Measurements from ENCODE around the gene CREBBP. TPM values are rescaled to one million over a fixed set of nuclear protein-coding genes. Genes with fewer than 3 reads are reported as not detected.

CREBBP gene
- total and polyA plus RNA-seq, 2 experiments from 2014 or later, result 24.4 to 33.8 TPM

DNA sequence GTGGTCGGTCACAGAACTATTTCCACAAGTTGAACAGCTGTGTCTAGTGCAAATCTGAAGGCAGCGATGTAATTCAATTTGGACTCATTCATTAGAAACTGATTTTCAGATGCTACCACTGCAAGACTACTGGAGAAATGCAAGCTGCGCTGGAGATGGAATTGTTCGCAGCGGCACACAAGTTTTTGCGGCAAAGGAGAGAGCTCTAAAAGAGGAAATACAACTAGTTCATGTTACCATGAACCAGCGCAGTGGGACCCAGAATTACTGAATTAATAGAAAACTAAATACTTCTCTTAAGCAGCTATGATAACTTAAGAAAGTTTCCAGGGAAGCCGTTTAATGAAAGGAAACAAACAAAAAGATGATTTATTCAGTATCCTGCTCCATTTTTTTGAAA, 1.9 kb downstream of the CREBBP start:
- peak overlapping the region; percentile 93 for H3K4me3 ChIP-seq
- H3K4me1 ChIP-seq (ENCODE audit: low read depth), result peaks cover 45% of the 10 kb centered on the region
- TF ChIP-seq, protein P1, sequence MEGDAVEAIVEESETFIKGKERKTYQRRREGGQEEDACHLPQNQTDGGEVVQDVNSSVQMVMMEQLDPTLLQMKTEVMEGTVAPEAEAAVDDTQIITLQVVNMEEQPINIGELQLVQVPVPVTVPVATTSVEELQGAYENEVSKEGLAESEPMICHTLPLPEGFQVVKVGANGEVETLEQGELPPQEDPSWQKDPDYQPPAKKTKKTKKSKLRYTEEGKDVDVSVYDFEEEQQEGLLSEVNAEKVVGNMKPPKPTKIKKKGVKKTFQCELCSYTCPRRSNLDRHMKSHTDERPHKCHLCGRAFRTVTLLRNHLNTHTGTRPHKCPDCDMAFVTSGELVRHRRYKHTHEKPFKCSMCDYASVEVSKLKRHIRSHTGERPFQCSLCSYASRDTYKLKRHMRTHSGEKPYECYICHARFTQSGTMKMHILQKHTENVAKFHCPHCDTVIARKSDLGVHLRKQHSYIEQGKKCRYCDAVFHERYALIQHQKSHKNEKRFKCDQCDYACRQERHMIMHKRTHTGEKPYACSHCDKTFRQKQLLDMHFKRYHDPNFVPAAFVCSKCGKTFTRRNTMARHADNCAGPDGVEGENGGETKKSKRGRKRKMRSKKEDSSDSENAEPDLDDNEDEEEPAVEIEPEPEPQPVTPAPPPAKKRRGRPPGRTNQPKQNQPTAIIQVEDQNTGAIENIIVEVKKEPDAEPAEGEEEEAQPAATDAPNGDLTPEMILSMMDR (IDR thresholded peaks at IDR 0.05; ENCODE audit: low read depth, low read length), result no peak
- H3K9me3 ChIP-seq (ENCODE audit: low read depth), result no peaks in the 10 kb centered on the region
- peak in 1 of 2 donors; percentile 48 for DNase-seq (ENCODE audit: low read depth in 1 of 2, low spot score in 1 of 2)
- no peaks in the 10 kb centered on the region for H3K27me3 ChIP-seq
- H3K36me3 ChIP-seq, result no peaks in the 10 kb centered on the region
- H3K27ac ChIP-seq, result no peak overlapping the region

DNA sequence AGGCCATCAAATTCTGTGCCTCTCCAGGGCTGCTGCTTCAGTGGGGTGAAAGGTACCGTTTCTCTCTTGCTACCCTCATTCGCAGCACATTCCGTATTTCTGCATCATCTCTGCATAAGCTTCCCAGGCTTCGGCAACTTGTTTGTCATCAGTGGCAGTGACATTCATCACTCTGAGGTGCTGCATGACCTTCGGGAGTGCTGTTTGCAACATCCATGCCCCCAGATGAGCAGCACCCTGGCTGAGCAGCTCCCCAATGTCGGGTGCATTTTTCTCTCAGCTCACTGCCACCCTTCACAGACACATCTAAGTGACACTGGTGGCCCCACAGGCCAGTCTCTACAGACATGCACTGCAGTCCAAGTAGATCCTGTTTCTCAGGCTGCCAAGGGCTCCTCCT, 3.8 kb downstream of the CREBBP start:
- peak in 1 of 2 donors; percentile 38 for DNase-seq (ENCODE audit: low read depth in 1 of 2, low spot score in 1 of 2)
- TF ChIP-seq, protein P1 (IDR thresholded peaks at IDR 0.05; ENCODE audit: low read depth, low read length), result no peak
- Histone ChIP-seq H3K27me3 (no peaks in the 10 kb centered on the region), H3K4me1 (ENCODE audit: low read depth) (peaks cover 63% of the 10 kb centered on the region), H3K9me3 (ENCODE audit: low read depth) (no peaks in the 10 kb centered on the region), H3K4me3 (no peak overlapping the region), H3K27ac (peak overlapping the region; percentile 18), H3K36me3 (no peaks in the 10 kb centered on the region)

DNA sequence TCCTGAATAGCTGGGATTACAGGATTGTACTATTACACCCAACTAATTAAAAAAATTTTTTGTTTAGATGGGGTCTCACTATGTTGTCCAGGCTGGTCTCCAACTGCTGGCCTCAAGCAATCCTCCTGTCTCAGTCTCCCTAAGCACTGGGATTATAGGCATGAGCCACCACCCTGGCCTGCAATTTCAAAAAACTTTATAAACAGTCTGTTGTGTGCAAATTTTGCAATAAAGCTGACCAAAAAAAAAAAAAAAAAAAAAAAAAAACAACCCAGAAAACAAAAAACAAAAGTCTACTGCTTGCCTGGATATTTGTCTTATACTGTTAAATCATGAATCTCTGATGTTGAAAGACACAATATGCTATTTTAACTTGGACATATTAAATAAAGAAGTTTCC, 4.4 kb downstream of the CREBBP start:
- no peak for DNase-seq (ENCODE audit: low read depth in 1 of 2, low spot score in 1 of 2)
- Histone ChIP-seq H3K4me3 (no peak overlapping the region), H3K36me3 (no peaks in the 10 kb centered on the region), H3K9me3 (ENCODE audit: low read depth) (no peaks in the 10 kb centered on the region), H3K27ac (no peak overlapping the region), H3K27me3 (no peaks in the 10 kb centered on the region), H3K4me1 (ENCODE audit: low read depth) (peaks cover 69% of the 10 kb centered on the region)
- TF ChIP-seq, protein P1 (IDR thresholded peaks at IDR 0.05; ENCODE audit: low read depth, low read length), result no peak

DNA sequence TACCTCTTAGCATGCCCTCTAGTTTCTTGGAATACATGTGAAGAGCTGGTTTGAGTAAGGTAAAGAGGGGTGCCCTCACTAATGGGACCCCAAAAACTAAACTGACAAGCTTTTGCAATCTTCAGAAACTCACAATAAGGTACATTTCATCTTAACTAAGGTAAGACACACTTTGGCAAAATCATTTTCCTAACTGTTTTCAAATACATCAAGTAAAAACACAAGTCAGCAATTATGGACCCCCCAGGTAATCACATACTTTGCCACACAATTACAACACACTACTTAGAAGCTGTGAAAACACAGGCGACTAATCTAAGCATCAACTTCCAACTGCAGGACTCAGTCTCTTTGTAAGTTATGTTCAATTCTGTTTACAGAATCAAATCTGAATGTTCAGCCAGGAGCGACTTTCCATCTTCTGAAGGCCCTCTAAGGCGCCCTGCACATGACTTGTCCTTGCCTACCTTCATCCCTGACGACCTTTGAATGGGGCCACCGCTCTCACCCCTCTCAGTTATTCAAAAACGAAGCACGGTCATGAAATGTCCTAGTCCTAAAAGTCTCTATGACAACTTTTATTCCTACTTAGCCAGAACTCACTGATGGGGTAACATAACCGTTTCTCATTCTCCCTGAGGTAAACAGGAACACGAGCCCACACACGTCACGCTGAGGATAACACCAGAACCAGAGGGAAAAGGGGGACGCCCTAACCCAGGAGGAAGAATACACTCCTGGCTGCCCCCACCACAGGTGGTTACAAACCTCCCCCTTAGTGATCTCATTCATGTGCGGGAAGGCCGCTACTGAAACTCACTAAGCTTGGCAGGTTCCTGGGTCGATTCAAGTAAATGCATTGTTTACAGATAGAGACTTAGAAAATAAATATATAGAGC, 5.5 kb downstream of the CREBBP start:
- peaks cover 69% of the 10 kb centered on the region for H3K4me1 ChIP-seq (ENCODE audit: low read depth)
- H3K9me3 ChIP-seq (ENCODE audit: low read depth), result no peaks in the 10 kb centered on the region
- no peaks in the 10 kb centered on the region for H3K36me3 ChIP-seq
- no peak overlapping the region for H3K4me3 ChIP-seq
- DNase-seq (ENCODE audit: low read depth in 1 of 2, low spot score in 1 of 2), result no peak
- TF ChIP-seq, protein P1 (IDR thresholded peaks at IDR 0.05; ENCODE audit: low read depth, low read length), result no peak
- H3K27me3 ChIP-seq, result no peaks in the 10 kb centered on the region
- H3K27ac ChIP-seq, result peak overlapping the region; percentile 66

DNA sequence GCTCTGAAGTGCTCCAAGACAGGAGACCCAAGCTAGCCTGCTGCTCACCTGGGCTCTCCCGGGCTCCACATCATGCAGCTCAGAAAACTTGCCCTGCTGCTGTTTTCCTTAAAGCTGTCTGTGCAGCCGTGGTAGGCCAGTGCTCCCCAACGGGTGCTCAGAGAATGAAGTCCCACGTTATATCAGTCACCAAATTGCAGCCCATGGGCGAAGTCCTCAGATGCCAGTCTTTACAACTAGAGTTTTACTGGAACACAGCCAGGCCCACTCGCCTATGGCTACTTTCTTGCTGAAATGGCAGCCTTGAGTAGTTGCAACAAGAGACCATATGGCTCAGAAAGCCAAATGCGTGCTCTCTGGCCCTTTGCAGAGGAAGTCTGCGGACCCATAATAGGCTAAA, 6.3 kb downstream of the CREBBP start:
- TF ChIP-seq, protein P1 (IDR thresholded peaks at IDR 0.05; ENCODE audit: low read depth, low read length), result no peak
- Histone ChIP-seq H3K4me1 (ENCODE audit: low read depth) (peaks cover 69% of the 10 kb centered on the region), H3K27me3 (no peaks in the 10 kb centered on the region), H3K36me3 (no peaks in the 10 kb centered on the region), H3K4me3 (no peak overlapping the region), H3K9me3 (ENCODE audit: low read depth) (no peaks in the 10 kb centered on the region), H3K27ac (peak overlapping the region; percentile 66)
- DNase-seq (ENCODE audit: low read depth in 1 of 2, low spot score in 1 of 2), result no peak
